Right kidney (tissue), 1 donor: ENCODE data around the gene RPS2.

ENCODE experiments used
- DNase-seq: peaks from one replicate; pipeline ENCODE4 v3.0.0-alpha.2; 2016

RPS2 gene

DNA sequence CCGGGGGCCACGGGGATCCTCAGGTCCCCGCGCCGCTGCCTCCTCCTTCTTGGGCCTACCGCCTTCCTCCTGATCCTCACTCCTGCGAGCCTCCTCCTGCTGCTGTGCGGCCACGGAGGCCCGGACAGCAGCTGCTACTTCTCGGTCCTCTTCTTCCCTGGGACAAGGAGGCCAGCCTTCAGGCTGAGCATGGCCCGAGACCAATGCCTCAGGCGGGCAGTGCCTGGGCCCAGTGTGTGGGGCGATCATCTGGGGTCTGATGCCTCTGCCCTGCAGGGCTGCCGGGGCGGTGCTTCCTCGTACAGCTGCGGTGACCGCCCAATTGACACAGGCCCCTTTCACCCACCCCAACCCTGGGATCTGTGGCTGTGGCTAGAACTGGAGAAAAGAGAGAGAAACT lies 36.4 kb upstream of the RPS2 start:
- no peak for DNase-seq

GRCh38 chr16:1999866-2000514 lies 35.4 kb upstream of the RPS2 start:
- DNase-seq = no peak

- no peak for DNase-seq
Observed at GRCh38 chr16:1998852-1999801, 34.5 kb upstream of the RPS2 start.

DNA sequence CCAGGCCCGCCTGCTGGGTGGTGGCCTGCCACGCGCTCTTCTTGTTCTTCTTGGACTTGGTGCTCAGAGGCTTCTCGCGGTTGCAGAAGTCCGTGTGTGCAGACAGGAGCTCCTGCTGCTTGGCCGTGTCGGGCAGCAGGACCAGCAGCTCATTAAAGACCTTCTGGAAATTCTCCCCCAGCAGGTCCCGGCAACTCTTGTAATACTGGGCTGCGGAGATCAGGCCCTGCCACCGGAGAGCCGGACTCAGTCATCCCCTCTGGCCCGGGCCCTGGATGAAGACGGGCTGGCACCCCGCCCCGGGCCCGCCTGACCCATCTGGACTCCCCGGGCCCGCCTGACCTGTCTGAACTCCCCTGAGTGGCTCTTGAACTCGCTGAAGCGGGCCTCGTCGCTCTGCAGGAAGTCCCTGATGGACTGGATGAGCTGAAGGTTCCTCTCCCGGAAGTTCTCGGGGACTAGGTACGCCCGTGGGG lies 33.8 kb upstream of the RPS2 start:
- DNase-seq = no peak

GRCh38 chr16:1997494-1998359 lies 33.1 kb upstream of the RPS2 start:
- no peak for DNase-seq

DNA sequence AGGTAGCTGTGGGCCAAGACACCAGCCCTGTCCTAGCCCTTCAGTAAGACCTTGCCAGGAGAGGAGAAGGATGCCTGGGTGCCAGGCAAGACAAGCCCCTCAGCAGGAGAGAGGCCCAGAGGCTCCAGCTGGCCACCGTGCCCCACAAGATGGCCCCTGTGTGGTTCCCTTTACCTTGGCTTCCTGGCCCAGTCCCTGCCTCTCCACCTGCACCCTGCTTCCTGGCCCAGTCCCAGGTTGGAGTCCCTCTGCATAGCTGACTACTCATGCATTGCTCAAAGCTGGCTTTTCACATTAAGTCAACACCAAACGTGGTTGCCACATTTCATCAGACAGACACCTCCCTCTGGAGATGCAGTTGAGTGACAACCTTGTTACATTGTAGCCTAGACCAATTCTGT lies 29.1 kb upstream of the RPS2 start:
- peak; percentile 25 for DNase-seq

DNA sequence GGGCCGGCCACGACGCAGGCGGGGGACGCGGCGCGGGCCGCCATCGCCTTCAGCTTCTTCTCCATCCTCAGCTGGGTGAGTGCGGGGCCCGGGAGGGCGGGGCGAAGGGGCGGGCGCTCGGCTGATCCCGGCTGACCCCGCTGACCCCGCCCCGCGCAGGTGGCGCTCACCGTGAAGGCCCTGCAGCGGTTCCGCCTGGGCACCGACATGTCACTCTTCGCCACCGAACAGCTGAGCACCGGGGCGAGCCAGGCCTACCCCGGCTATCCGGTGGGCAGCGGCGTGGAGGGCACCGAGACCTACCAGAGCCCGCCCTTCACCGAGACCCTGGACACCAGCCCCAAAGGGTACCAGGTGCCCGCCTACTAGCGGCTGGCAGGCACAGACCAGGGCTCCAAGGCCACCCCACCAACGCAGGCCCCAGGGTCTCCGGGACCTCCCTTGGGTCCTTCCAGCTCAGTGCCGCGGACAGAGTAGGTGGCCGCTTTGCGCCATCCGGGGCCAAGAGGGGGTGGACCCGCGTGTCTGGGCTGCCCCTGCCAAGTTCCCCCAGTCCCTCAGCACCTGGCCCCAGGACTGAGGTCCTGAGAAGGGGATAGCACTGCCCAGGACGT lies 28.2 kb upstream of the RPS2 start:
- peak; percentile 35 for DNase-seq

DNA sequence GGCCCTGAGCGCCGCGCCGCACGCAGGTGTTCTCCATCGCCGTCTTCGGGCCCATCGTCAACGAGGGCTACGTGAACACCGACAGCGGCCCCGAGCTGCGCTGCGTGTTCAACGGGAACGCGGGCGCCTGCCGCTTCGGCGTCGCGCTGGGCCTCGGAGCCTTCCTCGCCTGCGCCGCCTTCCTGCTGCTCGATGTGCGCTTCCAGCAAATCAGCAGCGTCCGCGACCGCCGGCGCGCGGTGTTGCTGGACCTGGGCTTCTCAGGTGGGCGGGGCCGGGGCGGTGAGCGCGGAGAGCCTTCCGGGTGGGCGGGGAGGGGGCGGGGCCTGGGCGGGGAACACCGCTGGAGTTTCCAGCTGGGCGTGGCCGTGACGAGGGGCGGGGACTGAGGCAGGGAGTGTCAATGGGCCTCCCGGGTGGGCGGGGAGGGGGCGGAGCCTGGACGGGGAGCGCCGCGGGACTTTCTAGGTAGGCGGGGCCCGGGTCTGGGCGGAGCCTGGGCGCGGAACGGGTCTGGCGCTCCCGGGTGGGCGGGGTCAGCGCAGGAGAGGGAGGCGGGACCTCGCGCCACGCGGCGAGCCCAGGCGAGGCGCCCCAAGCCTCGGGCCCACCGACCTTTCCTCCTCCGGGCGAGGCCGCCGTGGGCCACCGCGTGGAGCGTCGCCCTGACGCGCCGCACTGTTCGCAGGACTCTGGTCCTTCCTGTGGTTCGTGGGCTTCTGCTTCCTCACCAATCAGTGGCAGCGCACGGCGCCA lies 27.5 kb upstream of the RPS2 start:
- DNase-seq = peak; percentile 78

GRCh38 chr16:1991588-1991947 lies 26.9 kb upstream of the RPS2 start:
- DNase-seq = no peak

GRCh38 chr16:1991135-1991551 lies 26.5 kb upstream of the RPS2 start:
- DNase-seq = peak; percentile 48

DNA sequence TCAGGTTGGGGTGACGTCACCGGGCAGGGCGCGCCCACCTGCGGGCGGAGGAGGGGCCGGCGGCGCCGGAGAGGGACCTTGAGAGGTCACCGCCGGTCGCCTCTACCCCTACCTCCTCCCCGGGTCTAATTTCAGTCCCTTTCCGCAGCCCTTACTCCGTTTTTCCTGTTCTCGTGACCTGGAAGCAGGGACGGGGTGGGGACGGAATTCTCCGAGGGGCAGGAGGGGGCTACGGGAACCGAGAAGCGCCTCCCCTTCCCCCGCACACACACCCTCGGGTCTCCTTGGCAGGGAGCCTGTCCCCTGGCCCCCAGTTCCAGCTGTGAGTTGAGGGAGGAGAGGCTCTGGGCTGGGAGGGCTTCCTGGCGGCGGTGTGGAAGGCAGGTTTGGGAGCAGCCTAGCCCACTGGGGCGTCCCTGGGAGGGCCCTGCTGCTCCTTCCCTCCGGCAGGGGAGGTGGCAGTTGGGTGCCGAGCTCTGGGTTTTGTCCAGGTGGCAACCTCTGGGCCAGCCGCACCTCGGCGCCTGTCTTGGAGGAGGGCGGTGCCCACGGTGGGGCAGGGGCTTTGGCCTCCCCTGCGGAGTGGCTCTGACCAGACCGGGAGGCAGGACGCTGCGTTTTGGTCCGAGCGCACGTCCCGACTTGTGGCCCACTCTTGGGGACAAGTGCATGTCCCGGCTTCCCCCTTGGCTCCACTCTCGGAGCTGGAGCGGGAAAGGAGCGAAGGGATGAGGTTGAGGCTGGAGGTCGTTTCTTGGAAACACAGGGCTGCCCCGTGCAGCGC lies 25.9 kb upstream of the RPS2 start:
- peak; percentile 56 for DNase-seq

GRCh38 chr16:1990101-1990350 lies 25.4 kb upstream of the RPS2 start:
- DNase-seq = no peak

DNA sequence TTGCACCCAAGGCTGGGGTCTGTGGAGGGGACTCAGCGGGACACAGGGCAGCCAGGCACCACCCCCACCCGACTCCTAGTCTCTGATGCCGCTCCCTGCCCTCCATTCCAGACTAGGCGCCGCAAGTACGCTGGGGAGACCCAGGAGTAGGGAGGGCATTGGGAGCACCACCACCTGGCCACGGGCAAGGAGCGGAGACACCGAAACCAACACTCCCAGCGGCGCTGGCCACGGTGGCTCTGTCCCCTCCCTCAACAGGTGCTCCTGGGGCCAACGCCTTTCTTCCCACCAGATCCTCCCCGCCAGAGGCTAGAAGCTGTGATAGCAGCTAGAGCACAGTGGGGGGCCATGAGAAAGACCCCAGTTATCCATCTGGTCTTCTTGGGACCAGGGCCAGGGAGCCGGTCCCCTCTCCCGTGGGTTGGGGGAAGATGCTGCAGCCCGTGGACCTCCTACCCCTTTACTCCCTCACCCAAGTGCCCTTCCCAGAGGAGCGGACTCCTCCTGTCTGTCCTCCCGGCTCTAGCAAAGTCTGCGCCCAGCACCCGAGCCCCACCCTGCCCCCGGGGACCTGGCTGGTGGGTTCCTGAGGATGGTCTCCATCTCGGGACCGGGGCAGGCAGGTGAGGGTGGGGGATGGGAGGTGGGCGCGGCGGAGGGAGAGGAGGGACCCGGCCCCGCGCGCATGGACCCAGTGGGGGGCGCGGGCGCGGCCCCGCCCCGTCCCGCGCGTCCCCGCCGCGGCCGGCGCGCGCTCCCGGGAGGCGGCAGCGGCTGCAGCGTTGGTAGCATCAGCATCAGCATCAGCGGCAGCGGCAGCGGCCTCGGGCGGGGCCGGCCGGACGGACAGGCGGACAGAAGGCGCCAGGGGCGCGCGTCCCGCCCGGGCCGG lies 24.8 kb upstream of the RPS2 start, which contains the start of gene SYNGR3:
Gene SYNGR3, plus strand, starts transcription at position 762 of the 892 bp plus-strand sequence. CDS start 133 bp downstream, outside the sequence.
- no peak for DNase-seq

GRCh38 chr16:1987198-1987597 lies 22.6 kb upstream of the RPS2 start:
- DNase-seq = no peak

DNA sequence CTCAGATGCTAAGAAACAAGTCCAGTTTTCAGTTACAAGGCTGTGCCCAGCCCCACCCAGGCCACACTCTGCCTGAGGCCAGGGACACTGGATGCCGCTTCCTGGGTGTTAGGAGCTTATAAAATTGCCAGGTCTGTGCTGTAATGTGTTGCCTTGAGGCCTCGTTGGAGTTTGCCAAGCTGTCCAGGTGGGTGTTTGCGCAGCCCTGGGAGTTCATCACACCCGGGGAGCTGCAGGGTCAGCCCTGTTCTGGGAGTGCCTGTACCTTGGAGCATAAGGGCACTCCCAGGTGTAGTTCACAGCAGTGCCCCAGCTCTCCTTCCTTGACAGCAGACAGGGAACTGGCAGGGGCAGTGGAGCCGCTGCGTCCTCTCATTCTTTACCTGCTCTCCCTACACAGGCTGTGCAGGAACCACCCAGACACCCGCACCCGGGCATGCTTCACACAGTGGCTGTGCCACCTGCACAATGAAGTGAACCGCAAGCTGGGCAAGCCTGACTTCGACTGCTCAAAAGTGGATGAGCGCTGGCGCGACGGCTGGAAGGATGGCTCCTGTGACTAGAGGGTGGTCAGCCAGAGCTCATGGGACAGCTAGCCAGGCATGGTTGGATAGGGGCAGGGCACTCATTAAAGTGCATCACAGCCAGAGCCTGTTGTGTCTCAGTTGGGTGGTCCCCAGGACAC lies 21.0 kb upstream of the RPS2 start:
- DNase-seq = no peak

DNA sequence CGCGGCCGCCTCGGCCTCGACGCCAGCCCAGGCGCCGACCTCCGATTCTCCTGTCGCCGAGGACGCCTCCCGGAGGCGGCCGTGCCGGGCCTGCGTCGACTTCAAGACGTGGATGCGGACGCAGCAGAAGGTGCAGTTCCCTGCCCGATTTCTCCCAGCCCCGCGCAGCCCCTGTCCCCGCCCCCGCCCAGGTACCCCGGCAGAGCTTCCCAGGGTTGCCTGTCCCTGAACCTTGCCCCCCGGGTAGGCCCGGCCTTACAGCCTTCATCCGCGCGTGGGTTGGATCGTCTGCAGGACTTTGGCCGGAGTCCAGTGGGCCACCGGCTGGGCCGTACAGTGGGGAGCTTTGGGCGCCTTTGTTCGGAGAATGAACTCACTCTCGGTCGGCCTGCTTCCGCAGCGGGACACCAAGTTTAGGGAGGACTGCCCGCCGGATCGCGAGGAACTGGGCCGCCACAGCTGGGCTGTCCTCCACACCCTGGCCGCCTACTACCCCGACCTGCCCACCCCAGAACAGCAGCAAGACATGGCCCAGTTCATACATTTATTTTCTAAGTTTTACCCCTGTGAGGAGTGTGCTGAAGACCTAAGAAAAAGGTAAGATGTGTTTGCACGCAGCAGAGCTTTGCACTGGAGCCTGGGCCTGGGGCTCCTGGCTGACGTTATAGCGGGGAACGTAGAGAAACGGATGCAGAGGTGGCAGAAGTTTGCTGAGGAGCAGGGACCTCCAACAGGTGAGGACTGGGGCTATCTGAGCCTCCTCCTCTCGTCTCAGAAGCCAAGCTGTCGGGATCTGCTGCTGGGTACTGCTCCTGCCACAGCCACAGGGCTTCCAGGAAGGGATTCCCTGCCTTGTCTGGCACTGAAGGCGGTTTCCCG lies 20.0 kb upstream of the RPS2 start:
- DNase-seq = peak; percentile 54

GRCh38 chr16:1983544-1984346 lies 19.1 kb upstream of the RPS2 start, which contains the start of gene GFER:
Gene GFER (plus strand): TSS chr16:1984193. CDS start chr16:1984219, 26 bp downstream.
- DNase-seq = peak; percentile 91
